PC-9 (cell line): Measurements from ENCODE around the gene PALLD. TPM values are rescaled to one million over a fixed set of nuclear protein-coding genes. Genes with fewer than 3 reads are reported as not detected.

Experiments
- BruUV-seq: library from RNA; stranded (reverse); fragments of 400-500 nt; replicated peaks from 2 replicates; lab custom pipeline; 2021; lab: Mats Ljungman, UMichigan
- CTCF ChIA-PET: fragments of 300-600 bp; sonication (Branson Sonifier 250); formaldehyde crosslinking; loops from one replicate; lab custom pipeline; 2022; ENCODE audit warnings: antibody characterized with exemption; lab: Charles Lee
- POLR2A ChIA-PET: fragments of 300-600 bp; sonication (Branson Sonifier 250); formaldehyde crosslinking; loops from one replicate; lab custom pipeline; 2022; ENCODE audit warnings: antibody characterized with exemption; ENCODE audit not compliant: unreplicated experiment; lab: Charles Lee
- DNase-seq, 2 experiments: peaks; one replicate each; pipeline versions ENCODE4 v3.0.0 to v3.0.0-alpha.2; 2015 to 2022; ENCODE audit warnings: mixed read lengths in 1 of 2
- H2AFZ ChIP-seq: fragments of 200-600 bp; sonication (generic); 2 replicates; pipeline ENCODE4 v1.8.1; 2017; ENCODE audit warnings: antibody characterized with exemption
- H3F3A ChIP-seq: fragments of 200-600 bp; sonication (generic); 2 replicates; pipeline ENCODE4 v1.8.1; 2017; ENCODE audit warnings: antibody characterized with exemption, mild to moderate bottlenecking, low read depth; ENCODE audit not compliant: insufficient read depth
- H3K27ac ChIP-seq: fragments of 200-600 bp; sonication (generic); 2 replicates; pipeline ENCODE4 v1.6.1; 2016; ENCODE audit warnings: mixed run types
- H3K27me3 ChIP-seq: fragments of 200-600 bp; sonication (generic); 2 replicates; pipeline ENCODE4 v1.6.1; 2016; ENCODE audit warnings: low read depth, mixed run types; ENCODE audit not compliant: insufficient read depth
- H3K36me3 ChIP-seq: fragments of 200-600 bp; sonication (generic); 2 replicates; pipeline ENCODE4 v1.6.1; 2016; ENCODE audit warnings: low read depth, mixed run types
- H3K4me1 ChIP-seq: fragments of 200-600 bp; sonication (generic); replicated peaks from 2 replicates; pipeline ENCODE4 v1.6.1; 2016; ENCODE audit warnings: mixed run types; ENCODE audit not compliant: insufficient read depth
- H3K4me2 ChIP-seq: fragments of 200-600 bp; sonication (generic); 2 replicates; pipeline ENCODE4 v1.6.1; 2017; ENCODE audit warnings: mixed run types
- H3K4me3 ChIP-seq: fragments of 200-600 bp; sonication (generic); 2 replicates; pipeline ENCODE4 v1.6.1; 2016; ENCODE audit warnings: mixed run types
- H3K79me2 ChIP-seq: fragments of 200-600 bp; sonication (generic); 2 replicates; pipeline ENCODE4 v1.6.1; 2017; ENCODE audit warnings: low read depth, mixed run types
- H3K9me2 ChIP-seq: fragments of 200-600 bp; sonication (generic); 2 replicates; pipeline ENCODE4 v1.8.1; 2017; ENCODE audit warnings: mild to moderate bottlenecking; ENCODE audit not compliant: insufficient read depth
- H3K9me3 ChIP-seq: fragments of 200-600 bp; sonication (generic); 2 replicates; pipeline ENCODE4 v1.8.1; 2016; ENCODE audit warnings: low read depth; ENCODE audit not compliant: insufficient read depth
- H4K20me1 ChIP-seq: fragments of 200-600 bp; sonication (generic); 2 replicates; pipeline ENCODE4 v1.8.1; 2017; ENCODE audit not compliant: insufficient read depth
- CTCF ChIP-seq: fragments of 200-600 bp; sonication (generic); conservative IDR thresholded peaks from 2 replicates; pipeline ENCODE4 v1.6.1; 2017; ENCODE audit warnings: mixed run types, antibody characterized with exemption, mild to moderate bottlenecking, moderate library complexity
- EZH2 ChIP-seq: fragments of 200-600 bp; sonication (generic); IDR thresholded peaks from 2 replicates; pipeline ENCODE4 v1.8.0; 2017; ENCODE audit warnings: antibody characterized with exemption, low read depth
- intact Hi-C: fragments of 100-400 bp; cut with micrococcal nuclease; formaldehyde crosslinking; loops from one replicate; pipeline ENCODE4 v1.10.0; 2022; ENCODE audit not compliant: unreplicated experiment
- total RNA-seq: library from RNA; stranded (reverse); gene quantifications from 2 replicates; pipeline ENCODE4 v1.2.3, GENCODE V29; 2021

PALLD gene
- total RNA-seq, 1 experiment from 2014 or later: 156 TPM

GRCh38 chr4:168887809-168888208 lies 391.0 kb downstream of the PALLD start:
- H3K36me3 ChIP-seq: no peaks in the 10 kb centered on the region
- BruUV-seq: no TSS peak
- TF ChIP-seq EZH2 (no peak), CTCF (no peak)
- H3K9me2 ChIP-seq: no peaks in the 10 kb centered on the region
- no peak overlapping the region for H3K27ac ChIP-seq
- H3K4me2 ChIP-seq: no peak overlapping the region
- ChIA-PET CTCF (interaction anchor here (0.7 kb wide), 1 partner anchor 11 kb away, joined by 3 read pairs; no protein-coding TSS in a partner anchor), POLR2A (interaction anchor here (0.6 kb wide), 1 partner anchor 134 kb away, joined by 7 read pairs; no protein-coding TSS in a partner anchor)
- peaks cover 8% of the 10 kb centered on the region for H3K4me1 ChIP-seq
- no peaks in the 10 kb centered on the region for H3K79me2 ChIP-seq
- intact Hi-C loops: no loop called here
- no peaks in the 10 kb centered on the region for H3K27me3 ChIP-seq
- H3K4me3 ChIP-seq: no peak overlapping the region
- H3K9me3 ChIP-seq: peaks cover under 1% of the 10 kb centered on the region; the same call in 1 of the 2 replicates
- no peaks in the 10 kb centered on the region for H4K20me1 ChIP-seq
- no peak overlapping the region for H2AFZ ChIP-seq
- DNase-seq: no peak
- H3F3A ChIP-seq: no peaks in the 10 kb centered on the region

DNA sequence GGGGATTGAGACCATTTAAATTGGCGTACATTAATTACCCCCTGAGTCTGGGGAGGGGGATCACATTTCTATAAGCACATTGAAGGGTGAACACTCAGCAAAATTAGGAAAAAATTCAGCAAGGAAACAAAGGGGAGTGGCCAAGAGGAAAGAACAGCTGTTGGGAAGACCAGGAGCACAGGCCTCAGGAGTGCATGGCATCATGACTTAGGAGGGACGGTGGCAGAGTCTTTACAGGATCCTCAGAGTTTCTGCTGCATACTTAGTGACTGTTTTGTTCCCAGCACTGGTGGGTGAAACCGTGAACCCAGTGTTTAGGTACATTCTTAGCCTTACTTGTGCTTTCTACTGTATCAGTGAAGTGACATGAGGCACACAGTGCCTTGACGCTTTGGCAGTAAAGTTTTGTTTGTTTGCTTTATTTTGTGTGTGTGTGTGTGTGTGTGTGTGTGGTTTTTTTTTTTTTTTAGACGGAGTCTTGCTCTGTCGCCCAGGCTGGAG lies 391.9 kb downstream of the PALLD start:
- Histone ChIP-seq H3K9me2 (no peaks in the 10 kb centered on the region), H3K36me3 (no peaks in the 10 kb centered on the region), H2AFZ (no peak overlapping the region), H3K4me3 (no peak overlapping the region), H3K9me3 (no peaks in the 10 kb centered on the region), H3K4me2 (no peak overlapping the region), H3K27ac (no peak overlapping the region), H3K4me1 (no peaks in the 10 kb centered on the region; the same call in 1 of the 2 replicates), H4K20me1 (no peaks in the 10 kb centered on the region), H3K27me3 (no peaks in the 10 kb centered on the region), H3K79me2 (no peaks in the 10 kb centered on the region), H3F3A (no peaks in the 10 kb centered on the region)
- TF ChIP-seq CTCF (no peak), EZH2 (no peak)
- no TSS peak for BruUV-seq
- CTCF ChIA-PET: no interaction called here
- DNase-seq: no peak
- intact Hi-C loops: no loop called here
- POLR2A ChIA-PET: no interaction called here

DNA sequence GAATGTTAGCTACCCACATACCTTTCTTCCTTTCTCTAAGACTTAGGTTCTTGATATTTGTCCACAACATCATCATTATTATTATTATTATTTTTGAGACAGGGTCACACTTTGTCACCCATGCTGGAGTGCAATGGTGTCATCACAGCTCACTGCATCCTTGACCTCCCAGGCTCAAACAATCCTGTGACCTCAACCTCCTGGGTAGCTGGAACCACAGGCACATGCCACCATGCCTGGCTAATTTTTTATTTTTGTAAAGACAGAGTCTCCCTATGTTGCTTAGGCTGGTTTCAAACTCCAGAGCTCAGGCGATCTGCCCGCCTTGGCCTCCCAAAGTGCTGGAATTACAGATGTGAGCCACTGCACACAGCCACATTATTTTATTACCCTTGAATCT lies 394.2 kb downstream of the PALLD start:
- H3K79me2 ChIP-seq: no peaks in the 10 kb centered on the region
- CTCF ChIA-PET: no interaction called here

More for the DNA sequence above, 394.2 kb downstream of the PALLD start:
- TF ChIP-seq CTCF: no peak
- TF ChIP-seq EZH2: no peak
- Histone ChIP-seq H3K9me2 (no peaks in the 10 kb centered on the region), H3K27ac (no peak overlapping the region), H3K4me3 (no peak overlapping the region), H3K27me3 (no peaks in the 10 kb centered on the region), H2AFZ (no peak overlapping the region), H4K20me1 (no peaks in the 10 kb centered on the region), H3K4me1 (no peaks in the 10 kb centered on the region; the same call in 1 of the 2 replicates), H3K9me3 (no peaks in the 10 kb centered on the region), H3F3A (no peaks in the 10 kb centered on the region), H3K4me2 (no peak overlapping the region), H3K36me3 (no peaks in the 10 kb centered on the region)
- BruUV-seq: no TSS peak
- no peak for DNase-seq
- POLR2A ChIA-PET: no interaction called here
- intact Hi-C loops: no loop called here
